Kidney (tissue), 14 donors: Measurements from ENCODE around the gene USP36. TPM values are rescaled to one million over a fixed set of nuclear protein-coding genes. Genes with fewer than 3 reads are reported as not detected.

ENCODE experiments used
- DNase-seq, 5 donors: peaks; one replicate each; pipeline ENCODE4 v3.0.0-alpha.2; 2013 to 2020
- FAIRE-seq: peaks from 2 replicates; lab custom pipeline; 2012; peaks lifted over from hg19 to GRCh38; lab: Jason Lieb, UNC
- H3K27ac ChIP-seq, 2 donors: one replicate each; pipeline ENCODE4 v1.7.0; 2013; ENCODE audit warnings: low read depth in 2 of 2, low read length in 2 of 2, inconsistent platforms in 1 of 2
- H3K27me3 ChIP-seq: one replicate; pipeline ENCODE4 v1.7.1; 2013; ENCODE audit warnings: low read length, inconsistent platforms; ENCODE audit not compliant: control insufficient read depth, insufficient read depth
- H3K36me3 ChIP-seq, 3 donors: one replicate each; pipeline versions ENCODE4 v1.7.0 to v1.7.1; 2013; ENCODE audit warnings: low read length in 3 of 3, control low read depth in 1 of 3, inconsistent platforms in 1 of 3; ENCODE audit not compliant: insufficient read depth in 3 of 3, control insufficient read depth in 2 of 3
- H3K4me1 ChIP-seq, 3 donors: one replicate each; pipeline versions ENCODE4 v1.7.0 to v1.7.1; 2013; ENCODE audit warnings: low read length in 3 of 3, inconsistent platforms in 1 of 3, low read depth in 1 of 3; ENCODE audit not compliant: control insufficient read depth in 2 of 3, insufficient read depth in 2 of 3
- H3K4me3 ChIP-seq, 3 donors: one replicate each; pipeline versions ENCODE4 v1.7.0 to v1.8.1; 2013; ENCODE audit warnings: low read length in 3 of 3, control low read depth in 1 of 3, inconsistent platforms in 1 of 3
- H3K9ac ChIP-seq, 3 donors: one replicate each; pipeline versions ENCODE4 v1.7.0 to v1.7.1; 2013; ENCODE audit warnings: low read length in 3 of 3, control low read depth in 1 of 3, inconsistent platforms in 1 of 3
- H3K9me3 ChIP-seq, 3 donors: one replicate each; pipeline versions ENCODE4 v1.7.0 to v1.7.1; 2013; ENCODE audit warnings: low read length in 3 of 3, control low read depth in 1 of 3, inconsistent platforms in 1 of 3; ENCODE audit not compliant: control insufficient read depth in 2 of 3, insufficient read depth in 1 of 3
- CTCF ChIP-seq: IDR thresholded peaks from 3 replicates; pipeline ENCODE4 v1.5.1; 2012; ENCODE audit warnings: mild to moderate bottlenecking, moderate library complexity, borderline replicate concordance; ENCODE audit not compliant: insufficient read depth; ENCODE audit errors: extremely low read depth
- intact Hi-C: fragments of 100-400 bp; cut with DNase I; formaldehyde crosslinking; loops from one replicate; pipeline ENCODE4 v1.11.1; 2022
- polyA plus RNA-seq: library from polyadenylated mRNA; stranded (reverse); fragments of 350-450 nt; fragmentation: Illumina TruSeq; extraction: RNeasy Lipid Tissue Mini Kit (QIAGEN cat#74804); gene quantifications from one replicate; pipeline ENCODE4 v1.2.3, GENCODE V29; 2014; ENCODE audit warnings: low read depth, low replicate concordance; ENCODE audit not compliant: insufficient read depth
- total RNA-seq: library from RNA; stranded (reverse); fragmentation: NEBNext Ultra II Directional; extraction: Animal tissue kit (Norgen Biotek cat#: 25700); gene quantifications from one replicate; pipeline ENCODE4 v1.2.1, GENCODE V29; 2021
- donor health status: control.
- donor health status: control.
- donor health status: control.
- donor health status: control.
- donor health status: control.
- donor health status: DM: yes; HTN: yes; CAD: no.
- donor health status: Normal renal cell carcinoma (clear cell type).

USP36 gene
- total and polyA plus RNA-seq, 2 donors from 2014 or later: 17.0 to 66.2 TPM

DNA sequence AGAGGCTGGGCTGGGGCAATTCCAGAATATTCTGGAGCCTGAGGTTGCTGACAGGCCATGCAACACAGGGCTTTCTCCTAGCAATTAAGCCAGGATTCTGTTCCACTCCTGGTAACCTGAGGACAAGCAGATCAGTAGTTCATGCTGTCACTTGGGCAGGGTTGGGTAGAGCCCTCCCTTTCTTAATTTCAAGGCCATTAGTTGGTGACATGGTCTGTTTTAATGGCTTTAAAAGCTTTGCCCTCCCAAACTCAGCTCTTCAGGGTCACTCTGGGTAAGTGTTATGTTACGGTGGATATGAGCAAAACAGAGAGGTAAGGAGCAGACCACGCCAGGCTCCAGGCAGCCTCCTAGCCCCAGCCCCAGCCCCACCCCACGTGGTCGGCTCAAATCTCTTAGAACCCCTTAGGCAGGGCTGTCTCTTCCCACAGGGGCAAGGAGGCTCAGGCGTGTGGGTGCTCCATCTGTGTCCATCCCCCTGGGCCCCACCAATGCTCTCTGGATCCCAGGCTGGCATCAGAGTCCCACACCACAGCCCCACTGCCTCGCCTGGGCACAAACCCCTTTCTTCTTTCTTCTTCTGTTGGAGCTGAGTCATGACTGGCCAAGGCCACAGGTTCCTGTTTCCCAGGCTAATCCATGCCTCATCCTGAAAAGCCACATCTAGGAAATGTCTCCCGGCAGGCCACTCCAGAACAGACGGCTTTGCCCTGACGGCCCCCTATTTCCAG, 34.9 kb upstream of the USP36 start:
- Histone ChIP-seq H3K9me3 (no peaks in the 10 kb centered on the region), H3K4me1 (peaks cover 0 to 11% (median 3%) of the 10 kb centered on the region in 3 donors), H3K27me3 (no peaks in the 10 kb centered on the region), H3K36me3 (peaks cover 0 to 2% (median 0%) of the 10 kb centered on the region in 3 donors), H3K27ac (no peak overlapping the region), H3K4me3 (no peak overlapping the region), H3K9ac (no peak overlapping the region)
- TF ChIP-seq CTCF: no peak
- intact Hi-C loops: no loop called here
- DNase-seq: peak in 3 of 5 donors; percentile 58 to 78 (median 77)
- FAIRE-seq: no peak

DNA sequence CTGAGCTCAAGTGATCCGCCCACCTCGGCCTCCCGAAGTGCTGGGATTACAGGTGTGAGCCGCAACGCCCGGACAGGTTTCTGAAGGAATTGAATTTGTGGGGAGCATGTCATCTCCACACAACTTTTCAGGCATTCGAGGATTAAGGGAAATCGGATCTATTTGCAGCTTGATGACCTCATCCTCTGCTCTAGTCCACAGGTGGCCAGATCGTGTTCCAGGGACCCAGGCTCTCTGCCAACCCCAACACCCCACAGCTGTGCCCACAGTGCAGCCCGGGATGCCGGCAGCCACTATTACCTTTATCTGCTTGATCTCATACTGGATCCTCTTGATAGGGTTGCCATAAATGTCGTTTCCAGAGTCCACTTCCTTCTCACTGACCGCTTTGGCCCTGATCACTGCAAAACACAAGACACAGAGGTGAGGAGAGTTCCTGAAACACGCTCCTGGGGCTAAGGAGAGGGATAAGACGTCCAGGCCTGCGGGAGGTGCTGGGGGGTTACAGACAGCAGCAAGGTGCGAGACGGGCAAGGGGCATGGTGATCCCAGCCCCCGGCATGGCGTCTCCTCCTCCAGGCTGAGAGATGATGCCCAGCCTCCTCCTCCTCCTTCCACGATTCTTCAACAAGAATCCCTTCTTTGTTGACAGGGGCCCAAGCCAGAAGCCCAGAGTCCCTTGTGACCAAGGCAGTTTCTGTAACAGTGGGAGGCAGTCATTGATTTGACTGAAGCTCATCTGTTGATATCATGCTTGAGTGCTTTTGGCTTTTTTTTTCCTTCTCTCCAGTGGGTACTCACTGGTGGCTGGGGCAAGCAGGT, 33.1 kb upstream of the USP36 start:
- intact Hi-C loops: no loop called here
- peak in 3 of 5 donors; percentile 29 to 67 (median 39) for DNase-seq
- Histone ChIP-seq H3K4me1 (peaks cover 0 to 5% (median 3%) of the 10 kb centered on the region in 3 donors), H3K4me3 (no peak overlapping the region), H3K9me3 (no peaks in the 10 kb centered on the region), H3K27ac (peak overlapping the region in 1 of 2 donors; percentile 61), H3K9ac (no peak overlapping the region), H3K36me3 (peaks cover 0 to 2% (median 0%) of the 10 kb centered on the region in 3 donors), H3K27me3 (no peaks in the 10 kb centered on the region)
- FAIRE-seq: no peak
- no peak for TF ChIP-seq CTCF

DNA sequence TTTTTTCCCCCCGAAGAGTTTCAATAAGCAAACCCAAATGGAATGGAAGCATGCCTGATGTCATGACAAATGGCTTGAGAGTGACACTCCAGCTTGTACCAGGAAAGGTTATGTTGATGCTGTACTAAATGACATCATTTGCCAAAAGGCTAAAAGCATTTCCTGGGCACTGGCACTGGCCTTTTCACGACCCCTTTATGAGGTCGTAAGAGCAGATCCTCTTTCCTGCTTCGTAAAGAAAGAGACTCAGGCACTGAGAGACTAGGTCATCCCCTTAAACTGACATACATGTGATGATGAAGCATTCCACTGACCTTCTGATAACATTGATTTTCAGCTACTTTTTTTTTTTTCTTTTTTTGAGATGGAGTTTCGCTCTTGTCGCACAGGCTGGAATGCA, 31.9 kb upstream of the USP36 start:
- H3K36me3 ChIP-seq: peaks cover 0 to 2% (median 0%) of the 10 kb centered on the region in 3 donors
- no peak overlapping the region for H3K4me3 ChIP-seq
- no peaks in the 10 kb centered on the region for H3K9me3 ChIP-seq
- H3K9ac ChIP-seq: no peak overlapping the region
- no peak for TF ChIP-seq CTCF
- no peak for FAIRE-seq
- H3K27ac ChIP-seq: no peak overlapping the region
- H3K4me1 ChIP-seq: peaks cover 0 to 5% (median 3%) of the 10 kb centered on the region in 3 donors
- intact Hi-C loops: no loop called here
- DNase-seq: no peak
- H3K27me3 ChIP-seq: no peaks in the 10 kb centered on the region
